ENCODE measurements around the gene PRAC1.

The PRAC1 gene

DNA sequence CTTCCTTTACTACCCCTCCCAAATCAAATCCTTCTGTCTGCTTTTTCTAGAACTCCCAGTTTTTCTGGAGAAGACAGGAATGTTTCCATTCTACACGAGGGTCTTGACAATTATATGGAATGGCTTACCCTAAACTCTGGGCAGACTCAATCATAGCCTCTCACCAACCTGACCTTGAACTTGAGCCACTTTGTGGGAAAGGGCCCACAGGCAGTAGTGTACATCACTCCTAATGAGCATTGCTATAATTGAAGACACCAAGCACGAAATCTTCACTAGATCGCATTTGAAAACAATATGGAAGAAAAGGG, 7.9 kb upstream of the PRAC1 start:
- TF ChIP-seq, protein P1, sequence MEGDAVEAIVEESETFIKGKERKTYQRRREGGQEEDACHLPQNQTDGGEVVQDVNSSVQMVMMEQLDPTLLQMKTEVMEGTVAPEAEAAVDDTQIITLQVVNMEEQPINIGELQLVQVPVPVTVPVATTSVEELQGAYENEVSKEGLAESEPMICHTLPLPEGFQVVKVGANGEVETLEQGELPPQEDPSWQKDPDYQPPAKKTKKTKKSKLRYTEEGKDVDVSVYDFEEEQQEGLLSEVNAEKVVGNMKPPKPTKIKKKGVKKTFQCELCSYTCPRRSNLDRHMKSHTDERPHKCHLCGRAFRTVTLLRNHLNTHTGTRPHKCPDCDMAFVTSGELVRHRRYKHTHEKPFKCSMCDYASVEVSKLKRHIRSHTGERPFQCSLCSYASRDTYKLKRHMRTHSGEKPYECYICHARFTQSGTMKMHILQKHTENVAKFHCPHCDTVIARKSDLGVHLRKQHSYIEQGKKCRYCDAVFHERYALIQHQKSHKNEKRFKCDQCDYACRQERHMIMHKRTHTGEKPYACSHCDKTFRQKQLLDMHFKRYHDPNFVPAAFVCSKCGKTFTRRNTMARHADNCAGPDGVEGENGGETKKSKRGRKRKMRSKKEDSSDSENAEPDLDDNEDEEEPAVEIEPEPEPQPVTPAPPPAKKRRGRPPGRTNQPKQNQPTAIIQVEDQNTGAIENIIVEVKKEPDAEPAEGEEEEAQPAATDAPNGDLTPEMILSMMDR (IDR thresholded peaks at IDR 0.05; ENCODE audit: low read depth, low read length): no peak
- H3K4me3 ChIP-seq (replicated peaks in 1 of 2; ENCODE audit: low read depth in 2 of 2, low read length in 2 of 2): no peak overlapping the region
- no peak for DNase-seq (ENCODE audit: low read depth in 2 of 2)

DNA sequence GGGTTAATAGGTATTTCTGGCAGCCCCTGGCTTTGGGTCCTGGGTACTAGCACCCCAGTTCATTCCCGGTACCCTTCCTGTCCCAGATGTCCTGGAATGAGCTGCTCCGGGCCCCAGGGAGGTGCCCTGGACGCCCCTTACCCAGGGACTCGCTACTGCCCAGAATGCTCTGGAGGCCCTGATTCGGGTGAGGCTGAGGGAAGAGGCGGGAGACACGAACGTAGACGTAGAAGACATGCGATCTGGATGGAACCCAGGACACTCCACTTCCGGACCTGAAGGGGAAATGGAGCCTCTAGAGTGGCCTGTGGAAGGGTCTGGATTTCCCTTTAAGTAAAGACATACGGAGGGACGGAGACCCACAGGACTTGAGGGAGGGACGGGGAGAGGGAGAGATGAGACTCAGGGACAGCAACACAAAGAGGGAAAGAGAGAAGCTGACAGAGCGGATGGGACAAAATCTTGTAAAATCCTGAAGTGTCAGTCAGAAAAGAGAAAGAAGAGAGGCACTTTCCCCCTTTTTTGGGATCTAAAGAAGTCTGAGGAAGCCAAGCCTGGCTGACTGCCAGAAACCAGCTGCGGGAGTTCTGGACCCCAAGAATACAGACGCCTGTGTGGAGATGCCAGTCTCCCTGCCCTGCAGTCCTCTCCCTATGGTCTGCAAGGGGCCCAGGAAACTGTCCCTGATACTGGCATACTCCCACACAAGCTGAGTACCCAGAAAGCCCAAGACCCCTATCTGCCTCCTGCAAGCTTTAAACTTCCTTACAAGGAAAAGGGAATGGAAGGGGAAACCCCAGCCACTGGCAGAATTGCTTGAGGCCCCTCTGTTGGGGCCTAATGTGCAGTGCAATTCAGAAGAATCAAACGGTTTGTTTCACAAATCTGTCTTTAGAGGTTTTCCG, 7.3 kb upstream of the PRAC1 start:
- DNase-seq (ENCODE audit: low read depth in 2 of 2): no peak
- H3K4me3 ChIP-seq (replicated peaks in 1 of 2; ENCODE audit: low read depth in 2 of 2, low read length in 2 of 2): no peak overlapping the region
- TF ChIP-seq, protein P1 (IDR thresholded peaks at IDR 0.05; ENCODE audit: low read depth, low read length): no peak

DNA sequence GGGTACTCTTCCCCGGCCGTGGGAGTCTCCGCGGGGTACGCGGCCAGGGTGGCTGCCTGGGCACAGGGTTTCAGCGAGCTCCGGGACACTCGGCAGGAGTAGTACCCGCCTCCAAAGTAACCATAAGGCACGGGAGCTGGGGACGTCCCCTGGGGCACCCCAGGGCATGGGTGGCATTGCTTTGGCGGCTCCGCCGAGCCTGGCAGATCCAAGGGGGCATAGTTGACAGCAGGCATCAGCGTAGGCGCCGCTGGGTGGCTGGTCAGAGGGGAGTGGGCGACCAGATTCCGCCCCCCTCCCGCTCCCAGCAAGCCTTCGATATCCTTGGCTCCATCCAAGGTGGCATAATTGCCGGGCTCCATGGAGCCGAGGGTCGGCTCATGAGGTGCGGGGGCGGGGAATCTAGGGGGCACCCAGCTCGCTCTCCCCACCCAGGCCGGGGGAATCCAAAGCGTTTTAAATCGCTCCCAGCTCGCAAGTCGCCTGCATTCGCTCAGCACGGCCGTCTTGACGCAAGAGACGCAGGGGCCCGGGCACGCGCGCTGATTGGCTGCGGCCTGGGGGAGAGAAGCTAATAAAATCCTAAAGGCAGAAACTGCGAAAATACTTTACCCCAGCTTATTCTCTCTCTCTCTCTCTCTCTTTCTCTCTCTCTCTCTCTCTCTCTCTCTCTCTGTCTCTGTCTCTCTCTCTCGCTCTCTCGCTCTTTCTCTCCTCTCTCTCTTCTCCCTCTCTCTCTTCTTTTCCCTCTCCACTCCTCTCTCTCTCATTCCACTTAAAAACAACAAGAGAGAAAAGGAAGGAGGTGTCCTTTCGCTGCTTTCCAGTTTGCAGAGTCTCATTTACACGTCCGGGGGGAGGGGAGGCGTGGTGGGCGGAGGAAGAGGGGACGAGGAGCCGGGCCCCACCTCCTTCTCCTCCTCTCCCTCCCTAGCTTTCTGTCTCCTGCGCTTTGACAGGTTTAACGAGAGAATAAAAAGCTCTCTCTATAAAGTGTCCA, 6.2 kb upstream of the PRAC1 start, which contains the start of gene HOXB13:
HOXB13 (minus strand) TSS at position 519 of the 1,000 bp plus-strand sequence; CDS start at position 362, 157 bp downstream.
- H3K4me3 ChIP-seq (replicated peaks in 1 of 2; ENCODE audit: low read depth in 2 of 2, low read length in 2 of 2): no peak within 1 kb of the TSS
- DNase-seq (ENCODE audit: low read depth in 2 of 2): peak in 1 of 2 donors; percentile 29
- TF ChIP-seq, protein P1 (IDR thresholded peaks at IDR 0.05; ENCODE audit: low read depth, low read length): no peak

DNA sequence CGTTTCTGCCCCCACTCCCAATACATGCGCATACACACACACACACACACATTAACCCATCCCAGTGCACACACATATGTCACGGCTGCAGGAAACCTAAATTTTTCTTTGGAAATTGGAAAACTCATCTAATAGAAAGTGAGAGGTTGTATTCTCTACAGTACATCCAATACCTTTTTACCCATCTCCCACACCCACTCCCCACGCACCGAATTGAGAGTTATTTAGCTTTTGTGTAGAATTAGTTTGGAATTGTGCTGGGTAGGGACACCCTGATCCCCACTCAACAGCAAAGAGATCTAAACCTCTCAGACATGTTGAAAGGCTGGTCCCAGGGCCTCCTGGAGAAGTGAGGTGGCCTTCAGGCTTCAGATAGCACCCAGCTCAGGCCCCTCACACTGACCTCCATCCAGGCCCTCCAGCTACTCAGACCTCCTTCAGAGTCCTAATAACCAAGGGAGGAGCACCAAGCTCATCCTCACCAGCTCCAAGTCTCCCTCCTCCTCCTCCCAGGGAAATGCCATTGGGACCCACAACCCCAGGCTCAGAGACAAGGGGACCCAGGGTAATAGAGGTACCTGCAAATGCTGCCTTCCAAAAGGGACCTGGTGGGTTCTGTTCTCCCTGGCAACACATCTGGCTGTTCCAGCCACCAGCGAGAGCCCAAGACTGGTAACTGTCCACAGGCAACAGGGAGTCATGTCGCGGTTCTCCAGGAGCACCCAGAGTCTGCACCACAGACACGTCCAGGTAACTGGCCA, 5.3 kb upstream of the PRAC1 start:
- no peak for DNase-seq (ENCODE audit: low read depth in 2 of 2)
- H3K4me3 ChIP-seq (replicated peaks in 1 of 2; ENCODE audit: low read depth in 2 of 2, low read length in 2 of 2): no peak overlapping the region
- TF ChIP-seq, protein P1 (IDR thresholded peaks at IDR 0.05; ENCODE audit: low read depth, low read length): no peak

DNA sequence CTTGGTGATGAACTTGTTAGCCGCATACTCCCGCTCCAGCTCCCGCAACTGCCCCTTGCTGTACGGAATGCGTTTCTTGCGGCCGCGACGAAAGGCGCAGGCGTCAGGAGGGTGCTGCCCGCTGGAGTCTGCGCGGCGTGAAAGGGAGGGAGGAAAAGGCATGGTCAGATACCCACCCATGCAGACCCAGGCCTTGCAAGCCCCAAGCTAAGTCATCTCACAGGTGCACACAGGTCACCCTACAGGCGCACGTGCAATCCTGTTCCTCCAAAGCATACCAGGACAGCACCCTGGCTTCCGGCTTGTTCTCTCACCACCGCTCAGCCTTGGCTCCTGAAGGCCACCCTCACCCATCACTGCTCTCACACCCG, 4.6 kb upstream of the PRAC1 start:
- no peak overlapping the region for H3K4me3 ChIP-seq (replicated peaks in 1 of 2; ENCODE audit: low read depth in 2 of 2, low read length in 2 of 2)
- DNase-seq (ENCODE audit: low read depth in 2 of 2): no peak
- TF ChIP-seq, protein P1 (IDR thresholded peaks at IDR 0.05; ENCODE audit: low read depth, low read length): no peak
